ENCODE measurements around the gene MRS2.

GRCh38 chr6:24397631-24398030, 5.1 kb upstream of the MRS2 start:
- TF ChIP-seq EZH2phosphoT487 (IDR thresholded peaks at IDR 0.05; ENCODE audit: borderline replicate concordance, low read length) (no peak), EZH2 (IDR thresholded peaks at IDR 0.05; ENCODE audit: low read length, unreplicated experiment) (no peak)
